Measurements from ENCODE around the gene MLPH. TPM values are rescaled to one million over a fixed set of nuclear protein-coding genes. Genes with fewer than 3 reads are reported as not detected.

The MLPH gene
- total and polyA plus RNA-seq, 2 of the 13 experiments (the other 11 are each of a cell fraction or from before 2014, with no cell fraction given): 0.12 TPM; not detected in 1

- TF ChIP-seq PAF1 (CRISPR knock-in tag; IDR thresholded peaks at IDR 0.05) (no peak), BCL6 (CRISPR knock-in tag; IDR thresholded peaks at IDR 0.05) (peak; percentile 41; the same call in 1 of the 2 replicates), SNAPC4 (CRISPR knock-in tag; IDR thresholded peaks at IDR 0.05) (no peak), HNF4A (CRISPR knock-in tag; IDR thresholded peaks at IDR 0.05) (peak; percentile 70), CREM (IDR thresholded peaks at IDR 0.05) (no peak), CREM (CRISPR knock-in tag; IDR thresholded peaks at IDR 0.05) (no peak), ZFY (CRISPR knock-in tag; IDR thresholded peaks at IDR 0.05) (peak; percentile 66), ZFX (CRISPR knock-in tag; IDR thresholded peaks at IDR 0.05; ENCODE audit: low read depth) (peak; percentile 84)
- TF ChIP-seq, protein P1, sequence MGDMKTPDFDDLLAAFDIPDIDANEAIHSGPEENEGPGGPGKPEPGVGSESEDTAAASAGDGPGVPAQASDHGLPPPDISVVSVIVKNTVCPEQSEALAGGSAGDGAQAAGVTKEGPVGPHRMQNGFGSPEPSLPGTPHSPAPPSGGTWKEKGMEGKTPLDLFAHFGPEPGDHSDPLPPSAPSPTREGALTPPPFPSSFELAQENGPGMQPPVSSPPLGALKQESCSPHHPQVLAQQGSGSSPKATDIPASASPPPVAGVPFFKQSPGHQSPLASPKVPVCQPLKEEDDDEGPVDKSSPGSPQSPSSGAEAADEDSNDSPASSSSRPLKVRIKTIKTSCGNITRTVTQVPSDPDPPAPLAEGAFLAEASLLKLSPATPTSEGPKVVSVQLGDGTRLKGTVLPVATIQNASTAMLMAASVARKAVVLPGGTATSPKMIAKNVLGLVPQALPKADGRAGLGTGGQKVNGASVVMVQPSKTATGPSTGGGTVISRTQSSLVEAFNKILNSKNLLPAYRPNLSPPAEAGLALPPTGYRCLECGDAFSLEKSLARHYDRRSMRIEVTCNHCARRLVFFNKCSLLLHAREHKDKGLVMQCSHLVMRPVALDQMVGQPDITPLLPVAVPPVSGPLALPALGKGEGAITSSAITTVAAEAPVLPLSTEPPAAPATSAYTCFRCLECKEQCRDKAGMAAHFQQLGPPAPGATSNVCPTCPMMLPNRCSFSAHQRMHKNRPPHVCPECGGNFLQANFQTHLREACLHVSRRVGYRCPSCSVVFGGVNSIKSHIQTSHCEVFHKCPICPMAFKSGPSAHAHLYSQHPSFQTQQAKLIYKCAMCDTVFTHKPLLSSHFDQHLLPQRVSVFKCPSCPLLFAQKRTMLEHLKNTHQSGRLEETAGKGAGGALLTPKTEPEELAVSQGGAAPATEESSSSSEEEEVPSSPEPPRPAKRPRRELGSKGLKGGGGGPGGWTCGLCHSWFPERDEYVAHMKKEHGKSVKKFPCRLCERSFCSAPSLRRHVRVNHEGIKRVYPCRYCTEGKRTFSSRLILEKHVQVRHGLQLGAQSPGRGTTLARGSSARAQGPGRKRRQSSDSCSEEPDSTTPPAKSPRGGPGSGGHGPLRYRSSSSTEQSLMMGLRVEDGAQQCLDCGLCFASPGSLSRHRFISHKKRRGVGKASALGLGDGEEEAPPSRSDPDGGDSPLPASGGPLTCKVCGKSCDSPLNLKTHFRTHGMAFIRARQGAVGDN (CRISPR knock-in tag; IDR thresholded peaks at IDR 0.05): peak; percentile 83
- TF ChIP-seq, protein P2, sequence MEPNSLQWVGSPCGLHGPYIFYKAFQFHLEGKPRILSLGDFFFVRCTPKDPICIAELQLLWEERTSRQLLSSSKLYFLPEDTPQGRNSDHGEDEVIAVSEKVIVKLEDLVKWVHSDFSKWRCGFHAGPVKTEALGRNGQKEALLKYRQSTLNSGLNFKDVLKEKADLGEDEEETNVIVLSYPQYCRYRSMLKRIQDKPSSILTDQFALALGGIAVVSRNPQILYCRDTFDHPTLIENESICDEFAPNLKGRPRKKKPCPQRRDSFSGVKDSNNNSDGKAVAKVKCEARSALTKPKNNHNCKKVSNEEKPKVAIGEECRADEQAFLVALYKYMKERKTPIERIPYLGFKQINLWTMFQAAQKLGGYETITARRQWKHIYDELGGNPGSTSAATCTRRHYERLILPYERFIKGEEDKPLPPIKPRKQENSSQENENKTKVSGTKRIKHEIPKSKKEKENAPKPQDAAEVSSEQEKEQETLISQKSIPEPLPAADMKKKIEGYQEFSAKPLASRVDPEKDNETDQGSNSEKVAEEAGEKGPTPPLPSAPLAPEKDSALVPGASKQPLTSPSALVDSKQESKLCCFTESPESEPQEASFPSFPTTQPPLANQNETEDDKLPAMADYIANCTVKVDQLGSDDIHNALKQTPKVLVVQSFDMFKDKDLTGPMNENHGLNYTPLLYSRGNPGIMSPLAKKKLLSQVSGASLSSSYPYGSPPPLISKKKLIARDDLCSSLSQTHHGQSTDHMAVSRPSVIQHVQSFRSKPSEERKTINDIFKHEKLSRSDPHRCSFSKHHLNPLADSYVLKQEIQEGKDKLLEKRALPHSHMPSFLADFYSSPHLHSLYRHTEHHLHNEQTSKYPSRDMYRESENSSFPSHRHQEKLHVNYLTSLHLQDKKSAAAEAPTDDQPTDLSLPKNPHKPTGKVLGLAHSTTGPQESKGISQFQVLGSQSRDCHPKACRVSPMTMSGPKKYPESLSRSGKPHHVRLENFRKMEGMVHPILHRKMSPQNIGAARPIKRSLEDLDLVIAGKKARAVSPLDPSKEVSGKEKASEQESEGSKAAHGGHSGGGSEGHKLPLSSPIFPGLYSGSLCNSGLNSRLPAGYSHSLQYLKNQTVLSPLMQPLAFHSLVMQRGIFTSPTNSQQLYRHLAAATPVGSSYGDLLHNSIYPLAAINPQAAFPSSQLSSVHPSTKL (CRISPR knock-in tag; IDR thresholded peaks at IDR 0.05): 0 out of 2 replicates have a peak, but pooled peaks have one; percentile 35
- TF ChIP-seq, protein P3, sequence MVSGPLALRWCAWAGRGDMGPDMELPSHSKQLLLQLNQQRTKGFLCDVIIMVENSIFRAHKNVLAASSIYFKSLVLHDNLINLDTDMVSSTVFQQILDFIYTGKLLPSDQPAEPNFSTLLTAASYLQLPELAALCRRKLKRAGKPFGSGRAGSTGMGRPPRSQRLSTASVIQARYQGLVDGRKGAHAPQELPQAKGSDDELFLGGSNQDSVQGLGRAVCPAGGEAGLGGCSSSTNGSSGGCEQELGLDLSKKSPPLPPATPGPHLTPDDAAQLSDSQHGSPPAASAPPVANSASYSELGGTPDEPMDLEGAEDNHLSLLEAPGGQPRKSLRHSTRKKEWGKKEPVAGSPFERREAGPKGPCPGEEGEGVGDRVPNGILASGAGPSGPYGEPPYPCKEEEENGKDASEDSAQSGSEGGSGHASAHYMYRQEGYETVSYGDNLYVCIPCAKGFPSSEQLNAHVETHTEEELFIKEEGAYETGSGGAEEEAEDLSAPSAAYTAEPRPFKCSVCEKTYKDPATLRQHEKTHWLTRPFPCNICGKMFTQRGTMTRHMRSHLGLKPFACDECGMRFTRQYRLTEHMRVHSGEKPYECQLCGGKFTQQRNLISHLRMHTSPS (CRISPR knock-in tag; IDR thresholded peaks at IDR 0.05; ENCODE audit: low read depth): peak; percentile 38; the same call in 1 of the 2 replicates
These were observed 37.6 kb downstream of the MLPH start (continued) for GRCh38 chr2:237524631-237525030.
